HG03066 (cell line): ENCODE measurements around the gene PHACTR4.
"Not testable (repeated sequence)": the region's sequence is repeated elsewhere in the genome, so short reads cannot be mapped to it uniquely, and the experiment has no call there.

ENCODE experiments used
- ATAC-seq: cut with Tn5 transposase; IDR thresholded peaks from one replicate; pipeline ENCODE4 v1.9.1; 2021; ENCODE audit warnings: low read depth; ENCODE audit not compliant: unreplicated experiment

The PHACTR4 gene

DNA sequence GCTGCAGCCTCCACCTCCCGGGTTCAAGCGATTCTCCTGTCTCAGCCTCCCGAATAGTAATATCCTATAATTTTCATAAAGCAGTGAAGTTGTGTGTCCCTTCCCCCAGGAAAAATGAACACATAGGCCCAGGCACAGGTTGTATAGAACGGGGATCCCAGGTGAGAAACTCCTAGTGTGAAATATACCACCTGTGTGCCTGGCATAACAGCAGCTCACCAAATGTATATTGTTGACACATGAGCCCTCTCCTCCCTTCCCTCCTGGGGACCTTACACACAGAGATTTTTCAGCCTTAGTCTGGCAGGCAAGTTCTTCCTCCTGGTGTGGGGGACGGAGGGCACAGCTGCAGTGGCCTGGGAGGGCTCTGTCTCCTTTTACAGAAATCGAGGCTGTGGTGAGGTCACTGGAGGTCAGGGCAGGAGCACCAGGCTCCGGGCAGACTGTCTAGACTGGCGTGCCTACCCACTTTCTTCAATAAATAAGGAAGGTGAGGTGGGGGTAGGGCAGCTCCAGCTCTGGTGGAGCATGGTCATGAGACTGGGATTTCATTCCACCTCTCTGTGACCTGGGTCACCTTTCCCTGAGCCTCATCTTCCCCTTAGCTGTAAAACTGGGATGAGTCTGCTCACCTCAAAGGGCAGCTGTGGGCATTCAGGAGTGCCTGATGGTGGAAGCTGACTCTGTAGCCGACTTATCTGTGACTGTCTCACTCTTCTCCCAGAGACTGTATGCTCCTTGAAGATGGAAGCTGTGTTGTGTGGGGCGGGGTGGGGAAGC lies 150.6 kb downstream of the PHACTR4 start:
- ATAC-seq, result no peak

DNA sequence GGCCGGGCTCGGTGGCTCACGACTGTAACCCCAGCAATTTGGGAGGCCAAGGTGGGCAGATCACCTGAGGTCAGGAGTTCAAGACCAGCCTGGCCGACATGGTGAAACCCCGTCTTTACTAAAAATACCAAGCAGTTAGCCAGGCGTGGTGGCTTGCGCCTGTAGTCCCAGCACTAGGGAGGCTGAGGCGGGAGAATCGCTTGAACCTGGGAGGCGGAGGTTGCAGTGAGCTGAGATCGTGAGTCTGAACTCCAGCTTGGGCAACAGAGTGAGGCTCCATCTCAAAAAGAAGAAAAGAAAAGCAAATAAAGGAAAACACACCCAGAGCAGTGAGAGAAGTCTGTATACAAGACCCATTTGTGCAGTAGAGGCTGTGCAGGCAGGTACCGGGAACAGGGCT lies 151.3 kb downstream of the PHACTR4 start:
- ATAC-seq, result not testable (repeated sequence)

- no peak for ATAC-seq
These were observed 152.1 kb downstream of the PHACTR4 start for GRCh38 chr1:28521502-28522164.

GRCh38 chr1:28522537-28522936 lies 153.0 kb downstream of the PHACTR4 start:
- ATAC-seq, result not testable (repeated sequence)

DNA sequence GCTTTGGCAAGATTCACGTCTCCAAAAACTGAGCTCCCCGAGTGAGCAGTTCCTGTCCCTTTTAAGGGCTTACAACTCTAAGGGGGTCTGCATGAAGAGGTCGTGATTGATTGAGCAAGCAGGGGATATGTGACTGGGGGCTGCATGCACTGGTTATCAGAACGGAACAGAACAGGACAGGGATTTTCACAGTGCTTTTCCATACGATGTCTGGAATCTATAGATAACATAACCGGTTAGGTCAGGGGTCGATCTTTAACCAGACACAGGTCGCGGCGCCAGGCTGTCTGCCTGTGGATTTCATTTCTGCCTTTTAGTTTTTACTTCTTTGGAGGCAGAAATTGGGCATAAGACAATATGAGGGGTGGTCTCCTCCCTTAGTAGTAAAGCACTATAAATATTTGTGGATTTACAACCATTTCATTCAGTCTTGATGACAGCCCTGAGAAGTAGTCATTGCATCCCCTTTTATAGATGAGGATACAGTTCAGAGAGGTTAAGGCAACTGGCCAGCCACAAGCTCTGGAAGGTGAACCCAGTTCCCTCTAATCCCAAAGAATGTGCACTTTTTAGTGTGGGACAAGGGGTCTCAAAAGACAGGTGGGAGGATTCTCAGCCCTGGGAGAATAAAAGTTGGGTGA lies 155.6 kb downstream of the PHACTR4 start:
- ATAC-seq, result not testable (repeated sequence)

DNA sequence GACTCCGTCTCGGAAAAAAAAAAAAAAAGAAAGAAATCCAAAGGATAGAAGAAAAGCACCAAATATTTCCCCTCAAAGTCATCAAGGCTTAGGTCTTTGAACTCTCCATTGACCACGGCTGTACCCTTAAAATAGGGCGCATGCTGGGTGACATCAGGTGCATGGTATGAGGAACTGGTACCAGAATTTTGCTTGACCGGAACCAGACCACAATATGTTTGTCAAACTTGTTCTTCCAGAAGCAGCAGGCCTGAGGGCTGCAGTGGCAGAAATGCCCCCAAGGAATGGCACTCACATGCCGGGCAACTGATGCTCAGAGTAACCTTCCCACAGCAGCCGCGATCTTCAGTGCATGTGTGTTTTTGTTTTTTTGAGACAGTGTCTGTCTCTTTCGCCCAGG lies 157.3 kb downstream of the PHACTR4 start:
- ATAC-seq, result no peak

DNA sequence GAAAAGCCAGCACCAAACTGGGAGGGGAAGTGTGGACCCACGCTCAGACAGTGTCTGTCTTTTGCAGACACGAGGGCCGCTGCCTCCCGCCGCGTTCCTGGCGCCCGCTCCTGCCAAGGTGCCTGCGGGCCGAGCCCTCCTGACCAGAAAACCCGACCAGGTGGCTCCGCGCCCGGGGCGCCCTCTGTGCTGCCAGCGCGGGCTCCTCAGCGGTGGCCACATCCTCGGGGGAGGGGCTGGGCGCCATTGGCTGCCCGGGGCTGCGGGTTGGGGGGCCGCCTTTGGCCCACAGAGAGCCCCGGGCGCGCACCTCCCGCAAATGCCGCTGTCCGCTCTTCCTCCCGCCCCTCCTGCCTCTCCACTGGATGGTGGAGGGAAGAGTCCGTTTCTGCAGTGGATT lies 160.9 kb downstream of the PHACTR4 start:
- ATAC-seq, result no peak

DNA sequence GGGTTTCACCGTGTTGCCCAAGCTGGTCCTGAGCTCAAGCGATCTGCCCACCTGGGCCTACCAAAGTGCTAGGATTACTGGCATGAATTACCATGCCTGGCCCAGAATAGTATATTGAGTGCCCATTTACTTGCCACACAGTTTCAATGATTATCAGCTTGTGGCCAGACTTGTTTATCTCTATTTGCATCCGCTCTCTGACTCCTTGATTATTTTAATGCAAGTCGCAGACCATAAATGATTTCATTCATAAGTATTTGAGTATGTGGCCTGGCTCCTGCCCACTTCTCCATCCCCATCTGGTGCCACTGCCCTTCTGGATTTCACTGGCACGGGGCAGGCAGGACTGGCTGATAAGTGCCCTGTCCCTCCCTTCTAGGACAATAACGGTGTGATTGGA lies 165.1 kb downstream of the PHACTR4 start:
- no peak for ATAC-seq

DNA sequence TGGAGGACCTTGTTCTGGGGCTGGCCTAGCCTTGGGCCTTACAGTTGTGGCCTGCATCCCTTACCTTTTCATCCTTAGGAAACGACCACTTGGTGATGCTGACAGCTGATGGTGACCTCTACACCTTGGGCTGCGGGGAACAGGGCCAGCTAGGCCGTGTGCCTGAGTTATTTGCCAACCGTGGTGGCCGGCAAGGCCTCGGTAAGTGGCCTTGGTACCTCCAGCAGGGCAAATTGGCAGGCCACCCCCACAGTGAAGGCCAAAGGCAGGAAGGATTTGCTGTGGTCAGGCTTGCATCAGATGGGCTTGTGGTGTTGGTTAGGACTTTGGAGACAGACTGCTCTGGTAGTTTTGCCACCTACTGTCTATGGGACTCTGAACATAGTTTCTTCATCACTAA lies 165.6 kb downstream of the PHACTR4 start:
- no peak for ATAC-seq

GRCh38 chr1:28537457-28538199 lies 168.1 kb downstream of the PHACTR4 start:
- no peak for ATAC-seq

DNA sequence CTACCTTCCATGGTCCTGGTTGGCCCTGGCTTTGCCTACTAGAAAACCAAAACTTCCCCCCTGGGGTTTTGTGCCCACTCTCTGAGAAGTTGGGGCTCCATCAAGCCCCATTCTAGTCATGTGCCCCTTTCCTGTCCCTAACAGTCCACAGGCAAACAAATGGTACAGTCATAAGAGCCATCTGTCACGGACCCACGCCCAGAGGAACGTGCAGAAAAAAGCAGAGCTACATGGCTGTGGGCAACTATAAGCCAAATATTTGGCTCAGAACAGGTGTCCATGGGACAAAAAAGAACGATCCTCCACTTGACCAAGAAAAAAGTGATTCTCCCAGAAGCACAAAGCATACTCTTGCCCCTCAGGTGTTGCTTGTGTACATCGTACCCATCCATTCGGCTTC lies 168.7 kb downstream of the PHACTR4 start:
- no peak for ATAC-seq

DNA sequence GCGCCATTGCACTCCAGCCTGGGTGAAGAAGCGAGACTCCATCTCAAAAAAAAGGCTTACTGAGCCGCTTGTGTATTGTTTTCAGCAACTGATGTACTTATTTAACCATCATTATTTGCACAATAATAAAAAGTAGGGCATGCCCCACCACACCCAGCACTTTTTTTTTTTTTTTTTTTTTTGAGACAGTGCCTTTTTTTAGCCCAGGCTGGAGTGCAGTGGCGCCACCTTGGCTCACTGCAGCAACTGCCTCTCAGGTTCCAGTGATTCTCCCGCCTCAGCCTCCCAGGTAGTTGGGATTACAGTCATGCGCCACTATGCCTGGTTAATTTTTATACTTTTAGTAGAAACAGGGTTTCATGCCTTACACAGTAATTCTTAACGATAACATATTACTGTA lies 171.1 kb downstream of the PHACTR4 start:
- no peak for ATAC-seq

DNA sequence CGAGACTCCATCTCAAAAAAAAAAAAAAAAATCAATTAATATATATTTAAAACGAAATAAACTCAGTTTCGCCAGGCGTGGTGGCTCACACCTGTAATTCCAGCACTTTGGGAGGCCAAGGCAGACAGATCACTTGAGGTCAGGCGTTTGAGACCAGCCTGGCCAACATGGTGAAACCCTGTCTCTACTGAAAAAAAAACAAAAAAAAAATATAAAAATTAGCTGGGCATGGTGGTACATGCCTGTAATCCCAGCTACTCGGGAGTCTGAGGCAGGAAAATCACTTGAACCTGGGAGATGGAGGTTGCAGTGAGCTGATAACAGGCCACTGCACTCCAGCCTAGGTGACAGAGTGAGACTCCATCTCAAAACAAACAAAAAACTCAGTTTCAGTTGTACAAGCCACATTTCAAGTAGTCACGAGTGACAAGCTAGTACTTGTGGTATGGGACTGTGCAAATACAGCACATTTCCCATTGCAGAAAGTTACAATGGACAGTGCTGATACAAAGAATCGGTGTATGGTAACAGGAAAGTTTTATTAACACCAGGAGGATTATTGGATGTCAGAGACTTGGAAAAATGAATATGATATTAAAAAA lies 172.0 kb downstream of the PHACTR4 start:
- not testable (repeated sequence) for ATAC-seq

DNA sequence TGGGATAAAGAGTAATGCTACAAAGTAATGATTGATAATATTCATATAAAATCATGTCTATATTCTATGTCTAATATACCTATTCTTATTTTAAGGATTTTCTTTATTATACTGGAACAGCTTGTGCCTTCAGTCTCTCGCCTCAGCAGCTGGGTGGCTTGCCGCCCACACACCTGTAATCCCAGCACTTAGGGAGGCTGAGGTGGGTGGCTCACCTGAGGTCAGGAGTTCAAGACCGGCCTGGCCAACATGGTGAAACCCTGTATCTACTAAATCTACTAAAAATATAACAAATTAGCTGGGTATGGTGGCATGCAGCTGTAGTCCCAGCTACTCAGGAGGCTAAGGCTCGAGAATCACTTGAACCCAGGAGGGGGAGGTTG lies 175.7 kb downstream of the PHACTR4 start:
- no peak for ATAC-seq

- ATAC-seq, result no peak
These were observed 178.8 kb downstream of the PHACTR4 start for GRCh38 chr1:28548318-28548717.
